ENCODE measurements around the gene GUCA1C.

DNA sequence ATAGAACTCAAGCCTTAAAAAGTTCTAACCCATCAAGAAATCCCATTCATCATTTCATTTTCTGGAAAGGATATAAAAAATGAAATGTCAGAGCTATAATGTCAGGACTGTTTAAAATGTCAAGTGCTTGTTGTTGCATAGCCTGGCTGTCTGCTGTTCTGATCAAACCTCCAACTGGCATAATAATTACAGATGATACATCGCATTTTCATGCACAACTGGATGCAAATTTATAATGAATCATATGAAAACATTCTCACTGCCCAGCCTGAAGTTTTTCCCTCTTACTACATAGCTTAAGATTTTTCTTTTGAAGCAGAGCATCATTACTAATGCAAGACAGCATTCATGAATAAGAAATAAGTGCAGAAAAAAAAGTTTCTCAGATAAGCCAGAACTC lies 46.5 kb downstream of the GUCA1C start:
- TF ChIP-seq, protein P1, sequence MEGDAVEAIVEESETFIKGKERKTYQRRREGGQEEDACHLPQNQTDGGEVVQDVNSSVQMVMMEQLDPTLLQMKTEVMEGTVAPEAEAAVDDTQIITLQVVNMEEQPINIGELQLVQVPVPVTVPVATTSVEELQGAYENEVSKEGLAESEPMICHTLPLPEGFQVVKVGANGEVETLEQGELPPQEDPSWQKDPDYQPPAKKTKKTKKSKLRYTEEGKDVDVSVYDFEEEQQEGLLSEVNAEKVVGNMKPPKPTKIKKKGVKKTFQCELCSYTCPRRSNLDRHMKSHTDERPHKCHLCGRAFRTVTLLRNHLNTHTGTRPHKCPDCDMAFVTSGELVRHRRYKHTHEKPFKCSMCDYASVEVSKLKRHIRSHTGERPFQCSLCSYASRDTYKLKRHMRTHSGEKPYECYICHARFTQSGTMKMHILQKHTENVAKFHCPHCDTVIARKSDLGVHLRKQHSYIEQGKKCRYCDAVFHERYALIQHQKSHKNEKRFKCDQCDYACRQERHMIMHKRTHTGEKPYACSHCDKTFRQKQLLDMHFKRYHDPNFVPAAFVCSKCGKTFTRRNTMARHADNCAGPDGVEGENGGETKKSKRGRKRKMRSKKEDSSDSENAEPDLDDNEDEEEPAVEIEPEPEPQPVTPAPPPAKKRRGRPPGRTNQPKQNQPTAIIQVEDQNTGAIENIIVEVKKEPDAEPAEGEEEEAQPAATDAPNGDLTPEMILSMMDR (IDR thresholded peaks at IDR 0.05; ENCODE audit: extremely low read depth in 1 of 2, insufficient read depth in 1 of 2, low read depth in 1 of 2, low read length in 2 of 2): no peak
- no peak for TF ChIP-seq POLR2A (IDR thresholded peaks at IDR 0.05; ENCODE audit: low read depth, low read length)
